Panc1 (cell line): ENCODE measurements around the gene CLMP.

ENCODE experiments used
- CTCF ChIP-seq: fragments of 450-650 bp; IDR thresholded peaks from 2 replicates; pipeline ENCODE4 v1.5.1; 2017; ENCODE audit warnings: mild to moderate bottlenecking
- POLR2AphosphoS5 ChIP-seq: IDR thresholded peaks from 2 replicates; pipeline ENCODE4 v1.6.1; 2012; ENCODE audit warnings: mild to moderate bottlenecking, low read depth, low read length, moderate library complexity
- SIN3A ChIP-seq: IDR thresholded peaks from 2 replicates; pipeline ENCODE4 v1.6.1; 2012; ENCODE audit warnings: low read depth, mild to moderate bottlenecking, low read length, moderate library complexity, borderline replicate concordance; ENCODE audit not compliant: insufficient read depth
- TCF7L2 ChIP-seq: IDR thresholded peaks from 2 replicates; pipeline ENCODE4 v1.6.1; 2011; ENCODE audit warnings: mild to moderate bottlenecking, low read depth, low read length, inconsistent platforms

GRCh38 chr11:123191939-123192338, 3.1 kb downstream of the CLMP start:
- no peak for TF ChIP-seq CTCF
- no peak for TF ChIP-seq POLR2AphosphoS5
- TF ChIP-seq TCF7L2: no peak
- TF ChIP-seq SIN3A: no peak
